Smooth muscle cell (in vitro differentiated cells): ENCODE results near the gene SLC25A12. TPM values are rescaled to one million over a fixed set of nuclear protein-coding genes. Genes with fewer than 3 reads are reported as not detected.

Experiments used
- DNase-seq: peaks from one replicate; lab custom pipeline; 2025; ENCODE audit not compliant: unreplicated experiment; lab: John Stamatoyannopoulos, UW
- H2AFZ ChIP-seq: fragments of 200-600 bp; sonication (generic); 2 replicates; pipeline ENCODE4 v1.6.0; 2016; ENCODE audit warnings: antibody characterized with exemption, low read depth, mild to moderate bottlenecking
- H3F3A ChIP-seq: fragments of 200-600 bp; sonication (generic); 2 replicates; pipeline ENCODE4 v1.6.0; 2017; ENCODE audit warnings: antibody characterized with exemption, low read depth
- H3K27ac ChIP-seq: fragments of 200-600 bp; sonication (generic); 2 replicates; pipeline ENCODE4 v1.5.1; 2016; ENCODE audit warnings: low read depth, mild to moderate bottlenecking
- H3K27me3 ChIP-seq: fragments of 200-600 bp; sonication (generic); 2 replicates; pipeline ENCODE4 v1.6.1; 2016; ENCODE audit warnings: low read depth, mild to moderate bottlenecking
- H3K36me3 ChIP-seq: fragments of 200-600 bp; sonication (generic); 2 replicates; pipeline ENCODE4 v1.5.1; 2016; ENCODE audit warnings: low read depth
- H3K4me1 ChIP-seq: fragments of 200-600 bp; sonication (generic); 2 replicates; pipeline ENCODE4 v1.5.1; 2016; ENCODE audit warnings: low read depth
- H3K4me2 ChIP-seq: fragments of 200-600 bp; sonication (generic); 2 replicates; pipeline ENCODE4 v1.6.0; 2016; ENCODE audit warnings: mild to moderate bottlenecking
- H3K4me3 ChIP-seq: fragments of 200-600 bp; sonication (generic); 2 replicates; pipeline ENCODE4 v1.5.1; 2016; ENCODE audit warnings: mild to moderate bottlenecking
- H3K79me2 ChIP-seq: fragments of 200-600 bp; sonication (generic); 2 replicates; pipeline ENCODE4 v1.6.0; 2016; ENCODE audit warnings: low read depth, mild to moderate bottlenecking
- H3K9ac ChIP-seq: fragments of 200-600 bp; sonication (generic); 2 replicates; pipeline ENCODE4 v1.6.0; 2016; ENCODE audit warnings: low read depth
- H3K9me3 ChIP-seq: fragments of 200-600 bp; sonication (generic); replicated peaks from 2 replicates; pipeline ENCODE4 v1.5.1; 2016; ENCODE audit warnings: low read depth
- H4K20me1 ChIP-seq: fragments of 200-600 bp; sonication (generic); 2 replicates; pipeline ENCODE4 v1.6.0; 2016; ENCODE audit warnings: low read depth
- WGBS: methylation state at CpG from one replicate; pipeline ENCODE4 v1.1.7; 2016; ENCODE audit warnings: low lambda C conversion rate; 5-methylcytosine and 5-hydroxymethylcytosine counted together
- polyA plus RNA-seq: library from polyadenylated mRNA; unstranded; fragments of >200 nt; fragmentation: Nextera tagmentation; extraction: Ambion mirVana; gene quantifications from 2 replicates; pipeline ENCODE4 v1.2.1, GENCODE V29; 2016
- total RNA-seq: library from RNA; depleted of rRNA; stranded (reverse); fragments of >200 nt; gene quantifications from 2 replicates; pipeline ENCODE4 v1.2.3, GENCODE V29; 2014
- TF ChIP-seq, protein P1 (sequence below): fragments of 200-600 bp; sonication (generic); IDR thresholded peaks from 2 replicates; pipeline ENCODE4 v1.5.1; 2017; ENCODE audit warnings: borderline replicate concordance, mild to moderate bottlenecking, antibody characterized with exemption; ENCODE audit not compliant: insufficient read depth, poor library complexity, severe bottlenecking

Gene SLC25A12
- total and polyA plus RNA-seq, 2 experiments from 2014 or later: 10.5 to 22.4 TPM

- Histone ChIP-seq H3K27ac (peak overlapping the region; percentile 20), H4K20me1 (peaks cover under 1% of the 10 kb centered on the region), H3K4me3 (no peak overlapping the region), H3K4me2 (no peak overlapping the region), H3K4me1 (no peaks in the 10 kb centered on the region), H2AFZ (no peak overlapping the region), H3K27me3 (no peaks in the 10 kb centered on the region), H3K36me3 (peaks cover 3% of the 10 kb centered on the region), H3K9me3 (no peaks in the 10 kb centered on the region), H3F3A (peaks cover 10% of the 10 kb centered on the region), H3K9ac (no peak overlapping the region), H3K79me2 (no peaks in the 10 kb centered on the region)
- 83% methylated on average over 1 of the region's 1 CpG for WGBS
- TF ChIP-seq, protein P1, sequence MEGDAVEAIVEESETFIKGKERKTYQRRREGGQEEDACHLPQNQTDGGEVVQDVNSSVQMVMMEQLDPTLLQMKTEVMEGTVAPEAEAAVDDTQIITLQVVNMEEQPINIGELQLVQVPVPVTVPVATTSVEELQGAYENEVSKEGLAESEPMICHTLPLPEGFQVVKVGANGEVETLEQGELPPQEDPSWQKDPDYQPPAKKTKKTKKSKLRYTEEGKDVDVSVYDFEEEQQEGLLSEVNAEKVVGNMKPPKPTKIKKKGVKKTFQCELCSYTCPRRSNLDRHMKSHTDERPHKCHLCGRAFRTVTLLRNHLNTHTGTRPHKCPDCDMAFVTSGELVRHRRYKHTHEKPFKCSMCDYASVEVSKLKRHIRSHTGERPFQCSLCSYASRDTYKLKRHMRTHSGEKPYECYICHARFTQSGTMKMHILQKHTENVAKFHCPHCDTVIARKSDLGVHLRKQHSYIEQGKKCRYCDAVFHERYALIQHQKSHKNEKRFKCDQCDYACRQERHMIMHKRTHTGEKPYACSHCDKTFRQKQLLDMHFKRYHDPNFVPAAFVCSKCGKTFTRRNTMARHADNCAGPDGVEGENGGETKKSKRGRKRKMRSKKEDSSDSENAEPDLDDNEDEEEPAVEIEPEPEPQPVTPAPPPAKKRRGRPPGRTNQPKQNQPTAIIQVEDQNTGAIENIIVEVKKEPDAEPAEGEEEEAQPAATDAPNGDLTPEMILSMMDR: no peak
- no peak for DNase-seq
Observed at GRCh38 chr2:171754254-171754939, 139.6 kb downstream of the SLC25A12 start.

GRCh38 chr2:171747371-171747770 lies 146.7 kb downstream of the SLC25A12 start:
- H3K4me2 ChIP-seq: no peak overlapping the region
- TF ChIP-seq, protein P1: no peak
- H2AFZ ChIP-seq: no peak overlapping the region
- H3K9me3 ChIP-seq: no peaks in the 10 kb centered on the region
- H3K9ac ChIP-seq: no peak overlapping the region
- no peak for DNase-seq
- H3K36me3 ChIP-seq: peaks cover 22% of the 10 kb centered on the region
- H3K79me2 ChIP-seq: no peaks in the 10 kb centered on the region
- H3K27me3 ChIP-seq: no peaks in the 10 kb centered on the region
- H3K4me3 ChIP-seq: no peak overlapping the region
- WGBS: 97% methylated on average over 3 of the region's 3 CpGs
- no peaks in the 10 kb centered on the region for H3K4me1 ChIP-seq
- no peaks in the 10 kb centered on the region for H3F3A ChIP-seq
- H4K20me1 ChIP-seq: peaks cover 45% of the 10 kb centered on the region
- no peak overlapping the region for H3K27ac ChIP-seq

DNA sequence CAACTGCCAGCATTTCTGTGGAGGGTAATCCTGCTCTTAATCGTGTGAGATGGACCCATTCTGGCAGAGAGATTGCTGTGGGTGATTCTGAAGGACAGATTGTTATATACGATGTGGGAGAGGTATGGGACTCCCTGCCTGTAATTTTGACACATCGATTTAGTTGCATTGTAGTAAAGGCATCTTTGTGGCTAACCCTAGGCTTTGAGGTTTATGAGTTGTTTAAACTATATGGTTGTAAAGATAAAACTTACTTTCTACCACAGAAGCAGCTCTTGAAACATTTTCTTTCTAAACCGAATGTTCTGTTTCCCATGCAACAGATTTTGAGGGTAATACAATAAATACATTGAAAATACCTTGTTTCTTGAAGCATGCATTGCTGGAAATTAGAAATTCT lies 148.2 kb downstream of the SLC25A12 start:
- Histone ChIP-seq H3K9ac (no peak overlapping the region), H3K36me3 (peaks cover 22% of the 10 kb centered on the region), H3K4me3 (no peak overlapping the region), H3K4me1 (no peaks in the 10 kb centered on the region), H3K27ac (no peak overlapping the region), H3K9me3 (no peaks in the 10 kb centered on the region), H3F3A (no peaks in the 10 kb centered on the region), H3K27me3 (no peaks in the 10 kb centered on the region), H3K4me2 (no peak overlapping the region), H3K79me2 (no peaks in the 10 kb centered on the region), H4K20me1 (peaks cover 59% of the 10 kb centered on the region), H2AFZ (no peak overlapping the region)
- no peak for DNase-seq
- WGBS: 53% methylated on average over 4 of the region's 4 CpGs
- TF ChIP-seq, protein P1: no peak

DNA sequence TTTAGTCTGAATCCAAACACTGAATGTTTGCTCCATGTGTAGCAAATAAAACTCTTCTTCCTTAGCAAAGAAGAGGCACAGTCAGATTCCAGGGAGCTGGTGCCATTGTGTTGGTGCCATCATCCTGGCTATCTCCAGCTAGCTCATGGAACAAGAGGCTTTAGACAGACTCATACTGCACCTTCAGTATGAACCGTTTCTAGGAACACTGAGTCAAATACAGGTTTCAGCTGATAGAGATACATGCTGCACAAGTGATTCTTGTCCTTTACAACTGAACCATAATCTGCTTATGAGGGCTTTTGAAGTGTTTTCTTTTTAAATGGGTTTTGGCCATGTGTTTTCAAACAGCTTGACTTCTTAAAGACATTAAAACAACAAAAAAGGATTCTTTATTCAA lies 148.9 kb downstream of the SLC25A12 start:
- Histone ChIP-seq H3K27me3 (no peaks in the 10 kb centered on the region), H3K9me3 (no peaks in the 10 kb centered on the region), H3K79me2 (no peaks in the 10 kb centered on the region), H3K27ac (no peak overlapping the region), H2AFZ (no peak overlapping the region), H3K4me3 (no peak overlapping the region), H3F3A (no peaks in the 10 kb centered on the region), H3K4me1 (no peaks in the 10 kb centered on the region), H3K4me2 (no peak overlapping the region), H3K9ac (no peak overlapping the region), H3K36me3 (peaks cover 22% of the 10 kb centered on the region), H4K20me1 (peaks cover 60% of the 10 kb centered on the region)
- WGBS: 86% methylated on average over 1 of the region's 1 CpG
- DNase-seq: no peak
- TF ChIP-seq, protein P1: no peak
